G401 (cell line): ENCODE data around the gene SH2D3C. TPM values are rescaled to one million over a fixed set of nuclear protein-coding genes. Genes with fewer than 3 reads are reported as not detected.

Experiments
- DNase-seq: peaks from one replicate; pipeline ENCODE4 v3.0.0-alpha.2; 2015; ENCODE audit warnings: low spot score
- in situ Hi-C: cut with HindIII; loops from 2 replicates; pipeline ENCODE4 v1.10.0; 2016; ENCODE audit warnings: low sequenced_read_pairs, mixed read lengths
- total RNA-seq: library from RNA; depleted of rRNA; stranded (reverse); fragments of >200 nt; shearing (Covaris generic); gene quantifications from 2 replicates; pipeline ENCODE4 v1.2.3, GENCODE V29; 2014; rRNA removed

Gene SH2D3C
- total RNA-seq, 1 experiment from 2014 or later: 6.5 TPM

DNA sequence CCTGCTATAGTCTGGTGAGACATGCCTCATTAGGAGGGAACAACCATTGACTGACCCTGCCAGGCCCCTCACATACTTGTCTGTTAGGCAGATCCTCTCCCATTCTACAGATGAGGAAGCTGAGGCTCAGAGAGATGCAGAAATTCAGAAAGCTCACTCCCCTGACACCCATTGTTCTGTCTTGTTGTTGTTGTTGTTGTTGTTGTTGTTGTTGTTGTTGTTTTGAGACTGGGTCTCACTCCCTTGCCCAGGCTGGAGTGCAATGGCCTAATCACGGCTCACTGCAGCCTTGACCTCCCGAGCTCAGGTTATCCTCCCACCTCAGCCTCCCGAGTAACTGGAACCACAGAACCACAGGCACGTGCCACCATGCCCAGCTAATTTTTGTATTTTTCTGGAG lies 84.8 kb downstream of the SH2D3C start:
- in situ Hi-C loops: no loop called here
- DNase-seq: no peak

DNA sequence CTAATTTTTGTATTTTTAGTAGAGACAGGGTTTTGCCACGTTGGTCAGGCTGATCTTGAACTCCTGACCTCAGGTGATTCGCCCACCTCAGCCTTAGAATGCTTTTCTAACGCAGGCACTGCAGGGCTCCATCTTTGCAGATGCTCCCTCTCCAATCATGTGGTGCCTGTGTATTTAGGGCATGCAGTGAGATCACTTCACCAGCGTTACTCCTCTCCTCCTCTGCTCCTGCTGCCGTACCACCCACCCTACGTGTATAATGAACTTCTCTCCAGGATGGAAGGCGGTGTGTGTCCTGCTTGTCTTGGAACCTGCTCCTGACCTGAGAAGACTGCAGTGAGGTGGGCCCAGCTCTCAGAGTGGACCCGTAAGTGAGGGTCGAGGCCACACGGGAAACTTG lies 85.3 kb downstream of the SH2D3C start:
- DNase-seq: no peak
- in situ Hi-C loops: no loop called here

DNA sequence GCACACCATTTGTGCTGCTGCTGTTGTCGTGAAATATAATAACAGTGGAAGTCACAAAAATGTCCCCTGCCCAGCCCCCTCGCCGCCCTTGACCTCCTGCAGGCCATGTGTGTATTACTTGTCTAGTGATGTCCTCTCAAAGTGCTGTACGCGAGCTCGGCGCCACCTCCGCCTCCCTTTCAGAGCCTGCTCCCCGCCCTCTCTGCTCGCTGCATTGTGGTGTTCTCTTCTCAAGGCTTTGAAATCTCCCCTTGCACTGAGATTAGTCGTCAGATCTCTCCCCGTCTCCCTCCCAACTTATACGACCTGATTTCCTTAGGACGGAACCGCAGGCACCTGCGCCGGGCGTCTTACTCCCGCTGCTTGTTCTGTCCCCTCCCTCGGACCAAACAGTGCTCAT lies 86.4 kb downstream of the SH2D3C start:
- in situ Hi-C loops: no loop called here
- no peak for DNase-seq

DNA sequence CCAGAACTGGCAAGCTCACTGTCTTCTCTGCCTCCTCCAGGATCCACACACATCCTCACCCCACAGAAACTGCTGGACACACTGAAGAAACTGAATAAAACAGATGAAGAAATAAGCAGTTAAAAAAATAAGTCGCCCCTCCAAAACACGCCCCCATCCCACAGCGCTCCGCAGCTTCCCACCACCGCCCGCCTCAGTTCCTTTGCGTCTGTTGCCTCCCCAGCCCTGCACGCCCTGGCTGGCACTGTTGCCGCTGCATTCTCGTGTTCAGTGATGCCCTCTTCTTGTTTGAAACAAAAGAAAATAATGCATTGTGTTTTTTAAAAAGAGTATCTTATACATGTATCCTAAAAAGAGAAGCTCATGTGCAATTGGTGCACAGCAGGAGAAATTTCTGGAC lies 87.7 kb downstream of the SH2D3C start:
- in situ Hi-C loops: no loop called here
- no peak for DNase-seq

DNA sequence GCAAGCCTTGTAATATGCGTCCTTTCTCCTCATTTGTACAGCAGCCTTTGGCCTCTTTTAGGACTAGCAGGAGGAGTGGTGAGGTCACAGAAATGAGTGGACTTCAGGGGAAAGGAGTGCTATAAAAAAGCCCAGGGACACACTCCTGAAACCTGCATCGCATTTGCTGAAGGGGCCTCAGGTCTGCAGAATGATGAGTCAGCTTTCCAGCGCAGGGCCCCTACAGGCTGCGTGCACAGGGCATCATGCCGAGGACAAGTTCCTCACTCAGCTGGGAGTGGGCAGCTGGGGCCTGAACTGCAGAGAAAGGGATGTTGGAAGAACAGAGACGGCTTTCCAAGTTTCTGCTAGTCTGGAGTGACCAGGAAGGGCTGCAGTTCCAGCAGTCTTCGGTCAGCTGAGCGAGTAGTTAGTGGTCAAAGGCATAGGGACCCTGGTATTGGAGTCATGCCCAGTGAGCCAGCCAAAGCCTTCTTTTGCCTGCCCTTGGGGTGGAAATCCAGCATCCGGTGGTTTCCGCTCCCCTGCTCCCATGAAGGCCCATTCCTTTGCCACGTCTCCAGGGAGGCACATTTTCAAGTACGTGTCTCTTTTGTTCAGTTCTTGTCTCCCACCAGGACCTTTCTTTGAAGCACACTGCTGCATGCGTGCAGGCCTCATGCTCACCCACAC lies 89.0 kb downstream of the SH2D3C start:
- in situ Hi-C loops: no loop called here
- no peak for DNase-seq

Other genes with a start within 250 kb of the SH2D3C start
- 2.8 and 11.2 TPM in 2 replicates for gene STXBP1, start 166.4 kb downstream of the SH2D3C start, total RNA-seq
- gene CFAP157, start 71.7 kb downstream of the SH2D3C start, total RNA-seq: not detected in 2 replicates
- gene PTRH1, start 63.0 kb downstream of the SH2D3C start, total RNA-seq: 33.3 and 35.0 TPM in 2 replicates
- not detected in 2 replicates for gene TTC16, start 62.6 kb downstream of the SH2D3C start, total RNA-seq
- gene TOR2A, start 43.4 kb downstream of the SH2D3C start, total RNA-seq: 17.9 and 25.0 TPM in 2 replicates
- gene CDK9, start 7.4 kb upstream of the SH2D3C start, total RNA-seq: 103 and 121 TPM in 2 replicates
- 164 and 188 TPM in 2 replicates for gene FPGS, start 24.2 kb upstream of the SH2D3C start, total RNA-seq
- gene ENG, start 76.0 kb upstream of the SH2D3C start, total RNA-seq: 2.6 and 4.4 TPM in 2 replicates
- 46.4 and 62.6 TPM in 2 replicates for gene AK1, start 99.0 kb upstream of the SH2D3C start, total RNA-seq
- 44.8 and 73.0 TPM in 2 replicates for gene ST6GALNAC6, start 120.9 kb upstream of the SH2D3C start, total RNA-seq
- gene ST6GALNAC4, start 138.4 kb upstream of the SH2D3C start, total RNA-seq: 31.9 and 32.8 TPM in 2 replicates
- gene PIP5KL1, start 152.1 kb upstream of the SH2D3C start, total RNA-seq: 0.68 and 23.4 TPM in 2 replicates
- gene DPM2, start 159.2 kb upstream of the SH2D3C start, total RNA-seq: 17.1 and 39.0 TPM in 2 replicates
- gene EEIG1, start 202.3 kb upstream of the SH2D3C start, total RNA-seq: 12.4 and 18.6 TPM in 2 replicates